ENCODE results near the gene SMIM24. TPM values are rescaled to one million over a fixed set of nuclear protein-coding genes. Genes with fewer than 3 reads are reported as not detected.

SMIM24 gene
- total RNA-seq, 2 donors from 2014 or later: not detected

- H3K27ac ChIP-seq (ENCODE audit: low read depth, low read length): no peak overlapping the region
- no peaks in the 10 kb centered on the region for H3K9me3 Mint-ChIP-seq
- peaks cover 4% of the 10 kb centered on the region for H3K36me3 Mint-ChIP-seq (ENCODE audit: low read depth)
- peaks cover 5% of the 10 kb centered on the region for H3K4me1 Mint-ChIP-seq
- H3K27me3 ChIP-seq (ENCODE audit: control insufficient read depth, insufficient read depth, low read length, poor library complexity, severe bottlenecking): no peaks in the 10 kb centered on the region
- no peak overlapping the region for H3K4me3 ChIP-seq (ENCODE audit: low read length)
- TF ChIP-seq CTCF (conservative IDR thresholded peaks at IDR 0.05): no peak
- H3K4me1 ChIP-seq (ENCODE audit: control insufficient read depth, insufficient read depth, low read length): no peaks in the 10 kb centered on the region
- no peaks in the 10 kb centered on the region for H3K27me3 Mint-ChIP-seq (ENCODE audit: insufficient read depth)
- H3K4me3 Mint-ChIP-seq: no peak overlapping the region
- H3K9me3 ChIP-seq (ENCODE audit: control insufficient read depth, low read length): no peaks in the 10 kb centered on the region
- no peak overlapping the region for H3K9ac ChIP-seq (ENCODE audit: extremely low read depth, low read length, poor library complexity, severe bottlenecking)
- no peak for DNase-seq
- H3K36me3 ChIP-seq (ENCODE audit: control insufficient read depth, insufficient read depth, low read length): peaks cover 20% of the 10 kb centered on the region
- WGBS, 2 experiments (ENCODE audit: insufficient coverage in 1 of 2, insufficient read length in 1 of 2): 84 to 92% methylated on average over 11 to 12 of the region's 12 CpGs
- peak overlapping the region; percentile 58 for H3K27ac Mint-ChIP-seq
Measured at GRCh38 chr19:3514930-3515329, 34.6 kb upstream of the SMIM24 start.

DNA sequence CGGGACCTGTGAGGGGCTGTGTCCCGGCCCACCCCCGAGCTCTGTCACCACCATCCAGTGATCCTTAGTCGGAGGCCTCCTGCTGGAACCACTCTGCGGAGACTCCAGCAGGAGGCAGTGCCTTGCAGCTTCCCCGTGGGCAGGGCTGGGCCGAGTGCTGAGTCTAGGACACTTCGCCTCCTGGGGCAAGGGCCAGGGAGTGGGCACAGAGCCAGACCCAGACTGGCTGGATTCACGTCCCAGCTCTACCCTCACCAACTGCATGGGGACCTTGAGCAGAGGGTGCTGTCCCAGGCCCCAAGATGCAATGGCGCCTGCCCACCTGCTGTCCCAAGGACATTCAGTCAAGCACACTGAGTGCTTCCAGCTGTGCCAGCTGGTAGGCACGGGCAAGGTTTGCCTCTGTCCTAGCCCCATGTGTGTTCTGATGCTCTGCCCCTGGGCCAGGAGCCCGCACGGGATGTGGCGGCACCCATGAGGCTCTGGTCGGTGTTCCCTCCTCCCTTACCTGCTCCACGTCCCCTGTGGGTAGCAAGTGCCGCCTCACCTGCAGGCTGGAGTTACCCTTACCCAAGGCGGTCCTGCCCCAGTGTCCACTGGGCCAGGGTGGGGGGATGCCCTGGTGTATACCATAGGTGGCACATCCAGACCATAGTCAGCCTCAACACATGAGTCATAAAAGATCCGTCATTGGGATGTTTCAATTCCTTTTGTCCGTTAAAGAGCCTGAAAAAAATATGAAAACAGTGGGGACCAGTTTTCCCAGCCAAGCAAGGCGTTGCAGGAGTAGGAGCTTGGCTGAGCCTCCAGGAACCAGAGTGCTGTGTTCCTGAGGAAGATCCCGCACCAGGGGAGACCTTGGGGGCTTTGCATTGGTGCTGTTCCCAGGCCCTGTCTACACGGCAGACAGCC lies 33.2 kb upstream of the SMIM24 start:
- no peaks in the 10 kb centered on the region for H3K9me3 ChIP-seq (ENCODE audit: control insufficient read depth, low read length)
- no peak overlapping the region for H3K4me3 Mint-ChIP-seq
- H3K4me1 ChIP-seq (ENCODE audit: control insufficient read depth, insufficient read depth, low read length): no peaks in the 10 kb centered on the region
- no peaks in the 10 kb centered on the region for H3K9me3 Mint-ChIP-seq
- no peaks in the 10 kb centered on the region for H3K27me3 ChIP-seq (ENCODE audit: control insufficient read depth, insufficient read depth, low read length, poor library complexity, severe bottlenecking)
- H3K27ac Mint-ChIP-seq: no peak overlapping the region
- H3K27ac ChIP-seq (ENCODE audit: low read depth, low read length): no peak overlapping the region
- no peak overlapping the region for H3K9ac ChIP-seq (ENCODE audit: extremely low read depth, low read length, poor library complexity, severe bottlenecking)
- no peaks in the 10 kb centered on the region for H3K27me3 Mint-ChIP-seq (ENCODE audit: insufficient read depth)
- TF ChIP-seq CTCF (conservative IDR thresholded peaks at IDR 0.05): peak; percentile 21
- WGBS, 2 experiments (ENCODE audit: insufficient coverage in 1 of 2, insufficient read length in 1 of 2): 94 to 95% methylated on average over 18 to 23 of the region's 23 CpGs
- DNase-seq: no peak
- H3K4me1 Mint-ChIP-seq: peaks cover 4% of the 10 kb centered on the region
- peaks cover 13% of the 10 kb centered on the region for H3K36me3 Mint-ChIP-seq (ENCODE audit: low read depth)
- H3K36me3 ChIP-seq (ENCODE audit: control insufficient read depth, insufficient read depth, low read length): peaks cover 34% of the 10 kb centered on the region
- no peak overlapping the region for H3K4me3 ChIP-seq (ENCODE audit: low read length)

GRCh38 chr19:3512562-3513228 lies 32.4 kb upstream of the SMIM24 start:
- Mint-ChIP-seq H3K9me3 (no peaks in the 10 kb centered on the region), H3K27me3 (ENCODE audit: insufficient read depth) (no peaks in the 10 kb centered on the region), H3K36me3 (ENCODE audit: low read depth) (peaks cover 12% of the 10 kb centered on the region), H3K4me1 (peaks cover 2% of the 10 kb centered on the region), H3K4me3 (no peak overlapping the region), H3K27ac (no peak overlapping the region)
- H3K9ac ChIP-seq (ENCODE audit: extremely low read depth, low read length, poor library complexity, severe bottlenecking): no peak overlapping the region
- H3K36me3 ChIP-seq (ENCODE audit: control insufficient read depth, insufficient read depth, low read length): peaks cover 35% of the 10 kb centered on the region
- no peak for DNase-seq
- no peak for TF ChIP-seq CTCF (conservative IDR thresholded peaks at IDR 0.05)
- H3K9me3 ChIP-seq (ENCODE audit: control insufficient read depth, low read length): no peaks in the 10 kb centered on the region
- no peaks in the 10 kb centered on the region for H3K27me3 ChIP-seq (ENCODE audit: control insufficient read depth, insufficient read depth, low read length, poor library complexity, severe bottlenecking)
- no peaks in the 10 kb centered on the region for H3K4me1 ChIP-seq (ENCODE audit: control insufficient read depth, insufficient read depth, low read length)
- H3K4me3 ChIP-seq (ENCODE audit: low read length): no peak overlapping the region
- 91 to 95% methylated on average over 13 to 17 of the region's 17 CpGs for WGBS, 2 experiments (ENCODE audit: insufficient coverage in 1 of 2, insufficient read length in 1 of 2)
- H3K27ac ChIP-seq (ENCODE audit: low read depth, low read length): no peak overlapping the region
